Calu3 (cell line): Measurements from ENCODE around the gene SAMD1. TPM values are rescaled to one million over a fixed set of nuclear protein-coding genes. Genes with fewer than 3 reads are reported as not detected.

Experiments
- BruUV-seq: library from RNA; stranded (reverse); fragments of 400-500 nt; replicated peaks from 2 replicates; lab custom pipeline; 2021; lab: Mats Ljungman, UMichigan
- CTCF ChIA-PET: fragments of 300-600 bp; sonication (Branson Sonifier 250); formaldehyde crosslinking; loops from one replicate; lab custom pipeline; 2022; ENCODE audit warnings: antibody characterized with exemption; lab: Charles Lee
- DNase-seq: peaks from one replicate; pipeline ENCODE4 v3.0.0; 2022
- H3K27ac Mint-ChIP-seq: one replicate; pipeline ENCODE4 v1.8.0; 2022; ENCODE audit warnings: mixed read lengths; ENCODE audit not compliant: unreplicated experiment
- H3K27me3 Mint-ChIP-seq: one replicate; pipeline ENCODE4 v1.8.0; 2022; ENCODE audit warnings: mixed read lengths; ENCODE audit not compliant: unreplicated experiment
- H3K36me3 Mint-ChIP-seq: one replicate; pipeline ENCODE4 v1.8.0; 2022; ENCODE audit warnings: mild to moderate bottlenecking, moderate library complexity, mixed read lengths; ENCODE audit not compliant: insufficient read depth, unreplicated experiment
- H3K4me1 Mint-ChIP-seq: one replicate; pipeline ENCODE4 v1.8.0; 2022; ENCODE audit warnings: mild to moderate bottlenecking, low read depth, mixed read lengths; ENCODE audit not compliant: unreplicated experiment
- H3K4me3 Mint-ChIP-seq: one replicate; pipeline ENCODE4 v1.8.0; 2022; ENCODE audit warnings: mild to moderate bottlenecking, low read depth, moderate library complexity, mixed read lengths; ENCODE audit not compliant: unreplicated experiment
- H3K9me3 Mint-ChIP-seq: one replicate; pipeline ENCODE4 v1.8.0; 2022; ENCODE audit warnings: low read depth, mixed read lengths; ENCODE audit not compliant: unreplicated experiment
- intact Hi-C: fragments of 100-400 bp; cut with micrococcal nuclease; formaldehyde crosslinking; loops from one replicate; pipeline ENCODE4 v1.10.0; 2022; ENCODE audit not compliant: unreplicated experiment
- total RNA-seq: library from RNA; stranded (reverse); gene quantifications from 2 replicates; pipeline ENCODE4 v1.2.3, GENCODE V29; 2022
- TF ChIP-seq, protein P1 (sequence below): fragments of 200-600 bp; IDR thresholded peaks from one replicate; pipeline ENCODE4 v1.8.0; 2022; ENCODE audit warnings: antibody characterized with exemption; ENCODE audit not compliant: unreplicated experiment

The SAMD1 gene
- total RNA-seq, 1 experiment from 2014 or later = 41.1 TPM

DNA sequence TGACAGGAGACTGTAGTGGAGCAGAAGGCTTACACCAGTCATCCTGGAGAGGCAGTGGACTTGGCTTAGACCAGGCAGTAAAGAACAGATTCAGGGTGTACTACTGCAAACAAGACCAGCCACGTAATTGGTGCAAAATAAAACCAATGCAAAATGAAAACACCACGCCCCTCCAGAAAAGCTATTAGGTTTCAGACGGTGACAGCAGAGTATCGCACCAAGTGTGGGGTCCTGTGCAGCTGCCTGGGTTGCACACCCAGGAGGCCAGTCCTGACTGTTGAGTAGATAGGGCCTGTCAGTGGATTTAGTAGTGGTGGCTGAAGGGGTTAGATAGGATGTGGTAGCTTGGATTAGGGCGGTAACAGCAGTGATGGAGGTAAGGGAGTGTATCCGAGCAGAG is 32.4 kb upstream of the SAMD1 start:
- no TSS peak for BruUV-seq
- no peaks in the 10 kb centered on the region for H3K9me3 Mint-ChIP-seq
- TF ChIP-seq, protein P1, sequence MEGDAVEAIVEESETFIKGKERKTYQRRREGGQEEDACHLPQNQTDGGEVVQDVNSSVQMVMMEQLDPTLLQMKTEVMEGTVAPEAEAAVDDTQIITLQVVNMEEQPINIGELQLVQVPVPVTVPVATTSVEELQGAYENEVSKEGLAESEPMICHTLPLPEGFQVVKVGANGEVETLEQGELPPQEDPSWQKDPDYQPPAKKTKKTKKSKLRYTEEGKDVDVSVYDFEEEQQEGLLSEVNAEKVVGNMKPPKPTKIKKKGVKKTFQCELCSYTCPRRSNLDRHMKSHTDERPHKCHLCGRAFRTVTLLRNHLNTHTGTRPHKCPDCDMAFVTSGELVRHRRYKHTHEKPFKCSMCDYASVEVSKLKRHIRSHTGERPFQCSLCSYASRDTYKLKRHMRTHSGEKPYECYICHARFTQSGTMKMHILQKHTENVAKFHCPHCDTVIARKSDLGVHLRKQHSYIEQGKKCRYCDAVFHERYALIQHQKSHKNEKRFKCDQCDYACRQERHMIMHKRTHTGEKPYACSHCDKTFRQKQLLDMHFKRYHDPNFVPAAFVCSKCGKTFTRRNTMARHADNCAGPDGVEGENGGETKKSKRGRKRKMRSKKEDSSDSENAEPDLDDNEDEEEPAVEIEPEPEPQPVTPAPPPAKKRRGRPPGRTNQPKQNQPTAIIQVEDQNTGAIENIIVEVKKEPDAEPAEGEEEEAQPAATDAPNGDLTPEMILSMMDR = no peak
- intact Hi-C loops = no loop called here
- CTCF ChIA-PET = interaction anchor here (0.6 to 0.7 kb wide), 2 partner anchors 231 to 373 kb away, joined by 3 to 4 read pairs; partner anchors contain the start of gene GIPC1
- H3K27me3 Mint-ChIP-seq = no peaks in the 10 kb centered on the region
- no peak overlapping the region for H3K4me3 Mint-ChIP-seq
- peaks cover 8% of the 10 kb centered on the region for H3K4me1 Mint-ChIP-seq
- no peak for DNase-seq
- H3K27ac Mint-ChIP-seq = no peak overlapping the region
- peaks cover 13% of the 10 kb centered on the region for H3K36me3 Mint-ChIP-seq

DNA sequence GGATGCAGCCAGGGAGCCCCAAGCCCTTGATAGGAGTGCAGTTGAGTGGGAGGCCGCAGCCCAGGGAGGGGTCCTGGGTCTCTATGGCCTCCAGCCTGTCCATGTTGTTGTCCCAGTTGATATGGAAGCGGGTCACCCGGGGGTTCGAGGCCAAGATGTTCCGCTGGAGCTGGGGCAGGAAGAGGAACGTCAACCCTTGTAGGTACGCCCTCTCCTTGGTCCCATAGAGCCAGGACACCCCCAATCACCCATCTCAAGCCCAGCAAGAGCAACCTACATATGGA is 29.9 kb upstream of the SAMD1 start:
- H3K9me3 Mint-ChIP-seq = no peaks in the 10 kb centered on the region
- CTCF ChIA-PET = interaction anchor here (0.6 kb wide), 1 partner anchor 272 kb away, joined by 3 read pairs; no protein-coding TSS in a partner anchor
- peaks cover 8% of the 10 kb centered on the region for H3K4me1 Mint-ChIP-seq
- no peak for DNase-seq
- intact Hi-C loops = no loop called here
- H3K27me3 Mint-ChIP-seq = no peaks in the 10 kb centered on the region
- TF ChIP-seq, protein P1 = no peak
- no peak overlapping the region for H3K4me3 Mint-ChIP-seq
- no TSS peak for BruUV-seq
- H3K36me3 Mint-ChIP-seq = peaks cover 29% of the 10 kb centered on the region
- no peak overlapping the region for H3K27ac Mint-ChIP-seq

DNA sequence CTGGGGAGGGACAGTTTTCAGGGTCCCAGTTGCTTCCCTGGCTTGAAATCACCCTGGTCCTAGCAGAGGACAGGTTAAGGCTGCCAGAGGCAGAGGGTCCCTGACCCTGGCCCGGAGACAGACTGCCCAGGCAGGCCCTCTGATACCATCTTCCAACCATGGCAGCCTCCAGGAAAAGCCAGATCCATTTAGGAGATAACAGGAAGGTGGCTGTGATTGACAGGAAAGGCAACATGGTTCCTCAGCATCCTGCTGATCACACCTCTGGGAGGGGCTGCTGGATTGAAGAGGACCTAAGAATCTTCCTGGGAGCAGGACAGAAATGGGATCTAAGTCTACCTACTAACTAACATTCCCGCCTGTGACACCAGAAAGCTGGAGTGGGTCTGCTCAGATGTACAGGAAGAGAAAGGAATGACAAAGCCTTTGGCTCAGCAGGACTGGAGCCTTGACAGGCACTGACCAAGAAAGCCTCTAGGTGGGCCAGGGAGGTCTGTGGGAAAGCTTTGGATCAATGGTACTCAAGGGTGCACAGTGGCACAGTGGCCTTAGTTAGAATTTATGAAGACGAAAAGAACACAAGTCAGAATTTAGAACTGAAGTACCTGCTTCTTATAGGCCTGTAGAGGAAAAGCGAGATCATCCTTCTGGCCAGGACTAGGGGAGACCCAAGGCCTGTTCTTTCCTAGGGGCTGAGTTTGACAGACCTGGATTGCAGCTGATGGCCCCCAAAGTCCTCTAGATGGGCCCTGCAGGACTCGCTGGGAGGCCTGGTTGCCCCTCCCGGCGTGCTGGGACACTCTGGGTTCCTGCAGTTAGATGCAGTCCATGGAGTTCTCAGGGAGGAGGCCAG is 29.3 kb upstream of the SAMD1 start:
- Mint-ChIP-seq H3K9me3 (no peaks in the 10 kb centered on the region), H3K27me3 (no peaks in the 10 kb centered on the region), H3K4me3 (no peak overlapping the region), H3K36me3 (peaks cover 29% of the 10 kb centered on the region), H3K4me1 (peaks cover 8% of the 10 kb centered on the region), H3K27ac (no peak overlapping the region)
- no peak for DNase-seq
- BruUV-seq = no TSS peak
- intact Hi-C loops = no loop called here
- TF ChIP-seq, protein P1 = no peak
- CTCF ChIA-PET = interaction anchor here (1.1 kb wide), 1 partner anchor 17 kb away, joined by 3 read pairs; the partner anchor contains the start of gene ASF1B

DNA sequence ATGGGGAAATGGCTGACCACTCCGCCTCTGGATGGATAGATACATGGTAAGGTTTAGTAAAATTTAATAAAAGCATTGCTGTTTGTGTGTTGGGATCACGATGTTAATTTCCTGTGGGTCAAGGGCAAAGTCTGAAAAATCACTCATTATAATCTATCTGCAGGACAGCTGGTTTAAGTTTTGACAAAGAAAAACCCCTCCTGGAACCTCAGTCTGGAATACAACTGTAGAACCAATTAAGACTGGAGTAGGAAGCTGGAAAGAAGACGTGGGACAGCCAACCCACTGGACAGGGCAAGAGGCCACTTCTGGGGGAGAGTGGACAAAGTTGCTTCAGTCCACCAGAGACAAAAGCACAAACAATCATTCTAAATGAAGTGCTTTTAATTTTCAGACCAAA is 28.6 kb upstream of the SAMD1 start:
- CTCF ChIA-PET = interaction anchor here (1.0 to 1.1 kb wide), 2 partner anchors 16 to 17 kb away, joined by 3 read pairs; partner anchors contain the start of gene ASF1B
- no peaks in the 10 kb centered on the region for H3K9me3 Mint-ChIP-seq
- peak overlapping the region; percentile 88 for H3K27ac Mint-ChIP-seq
- intact Hi-C loops = no loop called here
- H3K4me1 Mint-ChIP-seq = peaks cover 8% of the 10 kb centered on the region
- H3K4me3 Mint-ChIP-seq = peak overlapping the region; percentile 75
- peaks cover 32% of the 10 kb centered on the region for H3K36me3 Mint-ChIP-seq
- BruUV-seq = no TSS peak
- TF ChIP-seq, protein P1 = no peak
- H3K27me3 Mint-ChIP-seq = no peaks in the 10 kb centered on the region
- DNase-seq = no peak
